B cell (primary cell): ENCODE data around the gene LTC4S. TPM values are rescaled to one million over a fixed set of nuclear protein-coding genes. Genes with fewer than 3 reads are reported as not detected.

Experiments
- ATAC-seq: fragments of 200-7000 bp; cut with Tn5 transposase; one replicate; pipeline ENCODE4 v1.10.0; 2021; ENCODE audit warnings: low read depth, mild to moderate bottlenecking, moderate number of reproducible peaks, moderate library complexity
- CTCF ChIA-PET: fragments of 350-600 bp; sonication (Branson Sonifier 250); formaldehyde crosslinking; loops from one replicate; lab custom pipeline; 2021; ENCODE audit warnings: antibody characterized with exemption, inconsistent platforms; lab: Charles Lee
- POLR2A ChIA-PET: fragments of 350-600 bp; sonication (Branson Sonifier 250); formaldehyde crosslinking; loops from one replicate; lab custom pipeline; 2021; ENCODE audit warnings: antibody characterized with exemption; lab: Charles Lee
- DNase-seq: peaks from one replicate; pipeline ENCODE4 v3.0.0; 2013
- H2AFZ ChIP-seq: 2 replicates; pipeline ENCODE4 v1.6.1; 2012; ENCODE audit warnings: mild to moderate bottlenecking, low read depth, low read length; ENCODE audit not compliant: insufficient read depth, poor library complexity, severe bottlenecking
- H3K27ac ChIP-seq, 2 donors: 1 replicate in 1 of 2; 2 replicates in 1 of 2; pipeline ENCODE4 v1.5.1; 2012 to 2013; ENCODE audit warnings: low read length in 2 of 2, mild to moderate bottlenecking in 2 of 2, moderate library complexity in 1 of 2
- H3K27me3 ChIP-seq, 4 experiments: fragments of 200-600 bp in 1 of 4; sonication (generic) in 1 of 4; replicated peaks in 1 of 4; 1 replicate in 2 of 4; 2 replicates in 2 of 4; pipeline versions ENCODE4 v1.6.1 to v1.7.0; 2013 to 2016; ENCODE audit warnings: low read length in 3 of 4, mild to moderate bottlenecking in 2 of 4, mixed read lengths in 1 of 4, moderate library complexity in 1 of 4; ENCODE audit not compliant: insufficient read depth in 4 of 4, control insufficient read depth in 3 of 4; ENCODE audit errors: control extremely low read depth in 1 of 4
- H3K36me3 ChIP-seq, 2 experiments: replicated peaks in 1 of 2; 1 replicate in 1 of 2; 2 replicates in 1 of 2; pipeline versions ENCODE4 v1.6.1 to v1.7.1; 2013; ENCODE audit warnings: low read length in 1 of 2; ENCODE audit not compliant: insufficient read depth in 2 of 2, control insufficient read depth in 1 of 2; ENCODE audit errors: control extremely low read depth in 1 of 2, extremely low read depth in 1 of 2
- H3K4me1 ChIP-seq, 2 donors: fragments of 200-600 bp in 1 of 2; sonication (generic) in 1 of 2; 1 replicate in 1 of 2; 2 replicates in 1 of 2; pipeline versions ENCODE4 v1.5.1 to v1.6.1; 2013 to 2017; ENCODE audit warnings: low read length in 2 of 2; ENCODE audit not compliant: control insufficient read depth in 2 of 2, insufficient read depth in 2 of 2
- H3K4me2 ChIP-seq: replicated peaks from 2 replicates; pipeline ENCODE3; 2012; ENCODE audit warnings: mild to moderate bottlenecking, low read depth, low read length; ENCODE audit not compliant: poor library complexity, severe bottlenecking
- H3K4me3 ChIP-seq, 5 experiments: fragments of 200-600 bp in 1 of 5; sonication (generic) in 1 of 5; 1 replicate in 3 of 5; 2 replicates in 2 of 5; pipeline versions ENCODE4 v1.5.1 to v1.7.0; 2011 to 2016; ENCODE audit warnings: low read length in 4 of 5, mild to moderate bottlenecking in 4 of 5, low read depth in 2 of 5, control low read depth in 1 of 5, moderate library complexity in 1 of 5; ENCODE audit not compliant: insufficient read depth in 1 of 5; ENCODE audit errors: control extremely low read depth in 1 of 5, extremely low read depth in 1 of 5
- H3K79me2 ChIP-seq: fragments of 200-600 bp; sonication (generic); one replicate; pipeline ENCODE4 v1.6.0; 2016; ENCODE audit warnings: low read length; ENCODE audit not compliant: control insufficient read depth, insufficient read depth
- H3K9ac ChIP-seq: fragments of 200-600 bp; sonication (generic); 2 replicates; pipeline ENCODE4 v1.6.1; 2017; ENCODE audit warnings: mild to moderate bottlenecking, low read length, moderate library complexity
- H3K9me3 ChIP-seq, 3 donors: one replicate each; pipeline versions ENCODE4 v1.6.1 to v1.7.1; 2013; ENCODE audit warnings: low read length in 2 of 3; ENCODE audit not compliant: control insufficient read depth in 2 of 3, insufficient read depth in 1 of 3; ENCODE audit errors: control extremely low read depth in 1 of 3
- H4K20me1 ChIP-seq: 2 replicates; pipeline ENCODE4 v1.6.0; 2012; ENCODE audit warnings: mild to moderate bottlenecking, low read length; ENCODE audit not compliant: insufficient read depth, control insufficient read depth, poor library complexity, severe bottlenecking
- H3K27ac Mint-ChIP-seq: one replicate; pipeline ENCODE4 v1.8.0; 2021; ENCODE audit warnings: mixed read lengths
- H3K27me3 Mint-ChIP-seq: one replicate; pipeline ENCODE4 v1.8.0; 2021; ENCODE audit warnings: mixed read lengths
- H3K4me1 Mint-ChIP-seq: one replicate; pipeline ENCODE4 v1.8.0; 2021; ENCODE audit warnings: mixed read lengths
- H3K4me3 Mint-ChIP-seq: one replicate; pipeline ENCODE4 v1.8.0; 2021; ENCODE audit warnings: mixed read lengths
- H3K9me3 Mint-ChIP-seq: one replicate; pipeline ENCODE4 v1.8.0; 2022; ENCODE audit warnings: mixed read lengths; ENCODE audit not compliant: insufficient read depth
- EZH2 ChIP-seq: IDR thresholded peaks from 2 replicates; pipeline ENCODE4 v1.6.1; 2012; ENCODE audit warnings: borderline replicate concordance, low read depth, mild to moderate bottlenecking, moderate library complexity, low read length; ENCODE audit not compliant: insufficient read depth, poor library complexity, severe bottlenecking
- WGBS: methylation state at CpG from one replicate; pipeline ENCODE4 v1.1.5; 2013; ENCODE audit warnings: missing lambda C conversion rate; ENCODE audit not compliant: insufficient coverage; 5-methylcytosine and 5-hydroxymethylcytosine counted together
- intact Hi-C: fragments of 100-400 bp; cut with micrococcal nuclease; formaldehyde crosslinking; loops from one replicate; pipeline ENCODE4 v1.10.0; 2022
- polyA plus RNA-seq: library from polyadenylated mRNA; depleted of rRNA; stranded (reverse); fragments of >200 nt; gene quantifications from 2 replicates; pipeline ENCODE4 v1.2.3, GENCODE V29; 2012
- total RNA-seq, 2 donors: library from RNA; stranded (reverse); fragments of 120-200 nt in 1 of 2; gene quantifications; 1 replicate in 1 of 2; 2 replicates in 1 of 2; pipeline versions ENCODE4 v1.2.3 to v1.2.4, GENCODE V29; 2013 to 2022
- TF ChIP-seq, protein P1 (sequence below): fragments of 200-600 bp; IDR thresholded peaks from one replicate; pipeline ENCODE4 v1.8.0; 2022; ENCODE audit warnings: antibody characterized with exemption, mild to moderate bottlenecking

Gene LTC4S
- total and polyA plus RNA-seq, 2 donors (not counting 1 experiment from before 2014, with no cell fraction given), result 0.40 to 3.8 TPM

DNA sequence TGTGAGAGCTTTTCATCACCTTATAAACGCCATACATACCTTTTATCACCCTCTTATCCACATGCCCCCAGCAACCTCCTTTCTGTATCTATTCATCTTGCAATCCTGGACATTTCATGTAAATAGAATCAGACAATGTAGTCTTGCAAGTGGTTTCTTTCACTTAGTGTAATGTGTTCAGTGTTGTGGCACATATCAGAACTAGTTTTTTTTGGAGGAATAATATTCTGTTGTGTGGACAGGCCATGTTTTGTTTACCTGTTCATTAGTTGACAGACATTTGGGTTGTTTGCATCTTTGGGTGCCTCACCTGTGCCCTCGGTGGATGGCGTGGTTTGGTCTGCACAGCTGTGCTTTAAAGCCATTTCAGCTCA lies 28.3 kb downstream of the LTC4S start:
- Mint-ChIP-seq H3K27ac (peak overlapping the region; percentile 98), H3K4me1 (peaks cover 55% of the 10 kb centered on the region), H3K4me3 (peak overlapping the region; percentile 98), H3K9me3 (no peaks in the 10 kb centered on the region), H3K27me3 (no peaks in the 10 kb centered on the region)
- H3K27ac ChIP-seq, result peak overlapping the region; percentile 91 to 98
- POLR2A ChIA-PET, result interaction anchor here (0.7 to 1.0 kb wide), 8 partner anchors 9 to 90 kb away, joined by 3 to 5 read pairs (median 3); partner anchors contain the start of genes LTC4S and MAML1
- DNase-seq, result no peak
- CTCF ChIA-PET, result interaction anchor here (1.0 to 1.6 kb wide), 4 partner anchors 15 to 153 kb away, joined by 3 to 11 read pairs (median 5); partner anchors contain the start of gene MRNIP
- ATAC-seq, result no peak
- no peak overlapping the region for H2AFZ ChIP-seq
- peaks cover 35 to 47% of the 10 kb centered on the region in 2 donors for H3K4me1 ChIP-seq
- H3K79me2 ChIP-seq, result peaks cover 70% of the 10 kb centered on the region
- H3K4me3 ChIP-seq, result peak overlapping the region in 4 of 5 experiments; percentile 76 to 94 (median 86)
- peaks cover 63% of the 10 kb centered on the region for H4K20me1 ChIP-seq
- intact Hi-C loops, result no loop called here
- peaks cover 2 to 40% of the 10 kb centered on the region in 2 experiments for H3K36me3 ChIP-seq
- WGBS, result 92% methylated on average over 2 of the region's 3 CpGs
- H3K9me3 ChIP-seq, result no peaks in the 10 kb centered on the region
- H3K9ac ChIP-seq, result peak overlapping the region; percentile 98
- H3K4me2 ChIP-seq, result peak overlapping the region; percentile 98
- H3K27me3 ChIP-seq, result peaks cover 0 to 4% (median 0%) of the 10 kb centered on the region in 4 experiments
- TF ChIP-seq EZH2, result no peak
- TF ChIP-seq, protein P1, sequence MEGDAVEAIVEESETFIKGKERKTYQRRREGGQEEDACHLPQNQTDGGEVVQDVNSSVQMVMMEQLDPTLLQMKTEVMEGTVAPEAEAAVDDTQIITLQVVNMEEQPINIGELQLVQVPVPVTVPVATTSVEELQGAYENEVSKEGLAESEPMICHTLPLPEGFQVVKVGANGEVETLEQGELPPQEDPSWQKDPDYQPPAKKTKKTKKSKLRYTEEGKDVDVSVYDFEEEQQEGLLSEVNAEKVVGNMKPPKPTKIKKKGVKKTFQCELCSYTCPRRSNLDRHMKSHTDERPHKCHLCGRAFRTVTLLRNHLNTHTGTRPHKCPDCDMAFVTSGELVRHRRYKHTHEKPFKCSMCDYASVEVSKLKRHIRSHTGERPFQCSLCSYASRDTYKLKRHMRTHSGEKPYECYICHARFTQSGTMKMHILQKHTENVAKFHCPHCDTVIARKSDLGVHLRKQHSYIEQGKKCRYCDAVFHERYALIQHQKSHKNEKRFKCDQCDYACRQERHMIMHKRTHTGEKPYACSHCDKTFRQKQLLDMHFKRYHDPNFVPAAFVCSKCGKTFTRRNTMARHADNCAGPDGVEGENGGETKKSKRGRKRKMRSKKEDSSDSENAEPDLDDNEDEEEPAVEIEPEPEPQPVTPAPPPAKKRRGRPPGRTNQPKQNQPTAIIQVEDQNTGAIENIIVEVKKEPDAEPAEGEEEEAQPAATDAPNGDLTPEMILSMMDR, result no peak

DNA sequence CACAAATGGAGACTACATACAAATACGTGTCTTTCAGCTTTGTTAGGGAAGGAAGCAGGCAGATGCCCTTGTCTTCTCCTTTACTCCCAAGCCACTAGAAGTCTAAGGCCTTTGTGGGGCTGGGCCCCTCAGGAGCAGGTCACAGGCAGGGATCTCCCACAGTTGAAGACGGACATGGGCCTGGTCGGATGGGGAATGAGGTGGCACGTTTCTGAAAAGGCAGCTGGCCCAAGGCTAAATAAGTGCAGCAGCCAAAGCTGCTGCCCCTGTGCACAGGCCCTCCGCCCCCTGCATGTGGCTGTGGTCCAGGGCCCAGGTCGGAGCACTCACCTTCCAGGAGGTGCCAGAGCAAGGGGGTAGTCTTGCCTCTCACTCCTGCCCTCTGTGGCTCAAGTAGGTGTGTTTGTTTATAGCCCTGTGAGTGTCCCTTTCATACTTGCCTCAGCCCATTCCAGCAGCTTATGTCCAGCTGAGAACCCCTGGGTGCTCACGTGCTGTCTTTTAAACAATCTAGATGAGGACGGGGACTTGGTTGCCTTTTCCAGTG lies 28.7 kb downstream of the LTC4S start:
- 83% methylated on average over 7 of the region's 8 CpGs for WGBS
- Histone ChIP-seq H4K20me1 (peaks cover 68% of the 10 kb centered on the region), H3K4me1 (peaks cover 31 to 42% of the 10 kb centered on the region in 2 donors), H3K36me3 (peaks cover 2 to 43% of the 10 kb centered on the region in 2 experiments), H3K4me3 (no peak overlapping the region), H3K27ac (no peak overlapping the region), H3K27me3 (no peaks in the 10 kb centered on the region), H3K79me2 (peaks cover 66% of the 10 kb centered on the region), H3K9me3 (no peaks in the 10 kb centered on the region), H3K9ac (no peak overlapping the region), H3K4me2 (peak overlapping the region; percentile 98), H2AFZ (no peak overlapping the region)
- intact Hi-C loops, result no loop called here
- ATAC-seq (no peak), DNase-seq (no peak)
- Mint-ChIP-seq H3K27me3 (no peaks in the 10 kb centered on the region), H3K9me3 (no peaks in the 10 kb centered on the region), H3K4me1 (peaks cover 51% of the 10 kb centered on the region), H3K4me3 (peak overlapping the region; percentile 98), H3K27ac (peak overlapping the region; percentile 98)
- ChIA-PET POLR2A (interaction anchor here (0.7 to 1.0 kb wide), 7 partner anchors 8 to 90 kb away, joined by 3 to 5 read pairs (median 3); partner anchors contain the start of genes LTC4S and MAML1), CTCF (interaction anchor here (1.0 to 1.6 kb wide), 4 partner anchors 14 to 153 kb away, joined by 3 to 11 read pairs (median 5); partner anchors contain the start of gene MRNIP)
- no peak for TF ChIP-seq EZH2
- TF ChIP-seq, protein P1, result no peak
